Measurements from ENCODE around the gene RPN2. TPM values are rescaled to one million over a fixed set of nuclear protein-coding genes. Genes with fewer than 3 reads are reported as not detected.

RPN2 gene
- total RNA-seq, 1 experiment from 2014 or later: 222 TPM

DNA sequence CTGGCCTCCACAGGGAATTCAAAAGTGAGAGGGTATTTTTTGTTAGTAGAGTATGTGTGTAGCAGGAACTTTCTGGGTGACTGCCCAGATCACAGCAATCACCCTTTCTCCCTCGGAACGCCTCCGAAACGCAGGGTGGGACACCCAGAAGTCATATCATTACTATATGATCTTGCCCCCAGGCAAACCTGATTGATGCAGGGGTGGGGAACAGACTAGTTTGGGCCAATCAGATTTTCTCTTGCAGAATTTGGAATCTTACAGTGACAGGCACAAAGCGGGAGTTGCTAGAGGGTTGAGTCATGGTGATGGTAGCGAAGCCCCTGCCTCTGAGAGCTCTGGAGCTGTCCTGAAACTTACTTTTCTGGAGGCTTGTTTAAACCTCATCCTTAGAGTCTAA is 16.5 kb upstream of the RPN2 start:
- no TSS peak for BruUV-seq (replicated peaks)
- ChIA-PET CTCF (no interaction called here), POLR2A (ENCODE audit: low non-redundant PET) (interaction anchor here (0.6 kb wide), 1 partner anchor 379 kb away, joined by 3 read pairs; no protein-coding TSS in a partner anchor)
- DNase-seq (ENCODE audit: low spot score): no peak
- intact Hi-C loops (cut with micrococcal nuclease; ENCODE audit: unreplicated experiment): no loop called here
- H3K27ac ChIP-seq (ENCODE audit: low read depth, low read length, poor library complexity, severe bottlenecking): no peak overlapping the region
- no peaks in the 10 kb centered on the region for H3K4me1 ChIP-seq (ENCODE audit: insufficient read depth, low read length, poor library complexity, severe bottlenecking)
- H3K36me3 ChIP-seq (ENCODE audit: insufficient read depth, low read length, poor library complexity, severe bottlenecking): no peaks in the 10 kb centered on the region
- peaks cover 11% of the 10 kb centered on the region for H3K27me3 ChIP-seq (replicated peaks; ENCODE audit: insufficient read depth, low read depth, low read length, poor library complexity)
- TF ChIP-seq EZH2 (IDR thresholded peaks at IDR 0.05; ENCODE audit: borderline replicate concordance, low read depth, low read length, poor library complexity, severe bottlenecking) (no peak), CTCF (conservative IDR thresholded peaks at IDR 0.05; ENCODE audit: low read depth, low read length) (no peak)
- no peaks in the 10 kb centered on the region for H3K9me3 ChIP-seq (ENCODE audit: low read depth, low read length, poor library complexity, severe bottlenecking)
- H3K4me3 ChIP-seq (ENCODE audit: low read depth, low read length, poor library complexity, severe bottlenecking): no peak overlapping the region

- CTCF ChIA-PET: no interaction called here
- intact Hi-C loops (cut with micrococcal nuclease; ENCODE audit: unreplicated experiment): no loop called here
These were observed 15.1 kb upstream of the RPN2 start for GRCh38 chr20:37163832-37164554.

GRCh38 chr20:37165031-37165430 is 14.1 kb upstream of the RPN2 start:
- TF ChIP-seq EZH2 (IDR thresholded peaks at IDR 0.05; ENCODE audit: borderline replicate concordance, low read depth, low read length, poor library complexity, severe bottlenecking): no peak
- no peak for TF ChIP-seq CTCF (conservative IDR thresholded peaks at IDR 0.05; ENCODE audit: low read depth, low read length)
- ChIA-PET CTCF (no interaction called here), POLR2A (ENCODE audit: low non-redundant PET) (no interaction called here)
- no peak for DNase-seq (ENCODE audit: low spot score)
- Histone ChIP-seq H3K4me3 (ENCODE audit: low read depth, low read length, poor library complexity, severe bottlenecking) (no peak overlapping the region), H3K36me3 (ENCODE audit: insufficient read depth, low read length, poor library complexity, severe bottlenecking) (no peaks in the 10 kb centered on the region), H3K27ac (ENCODE audit: low read depth, low read length, poor library complexity, severe bottlenecking) (no peak overlapping the region), H3K4me1 (ENCODE audit: insufficient read depth, low read length, poor library complexity, severe bottlenecking) (no peaks in the 10 kb centered on the region), H3K27me3 (replicated peaks; ENCODE audit: insufficient read depth, low read depth, low read length, poor library complexity) (peaks cover 11% of the 10 kb centered on the region), H3K9me3 (ENCODE audit: low read depth, low read length, poor library complexity, severe bottlenecking) (no peaks in the 10 kb centered on the region)
- BruUV-seq (replicated peaks): no TSS peak
- intact Hi-C loops (cut with micrococcal nuclease; ENCODE audit: unreplicated experiment): no loop called here

More at GRCh38 chr20:37163832-37164554, 15.1 kb upstream of the RPN2 start:
- Histone ChIP-seq H3K4me1 (ENCODE audit: insufficient read depth, low read length, poor library complexity, severe bottlenecking) (no peaks in the 10 kb centered on the region), H3K27ac (ENCODE audit: low read depth, low read length, poor library complexity, severe bottlenecking) (no peak overlapping the region), H3K9me3 (ENCODE audit: low read depth, low read length, poor library complexity, severe bottlenecking) (no peaks in the 10 kb centered on the region), H3K36me3 (ENCODE audit: insufficient read depth, low read length, poor library complexity, severe bottlenecking) (no peaks in the 10 kb centered on the region), H3K4me3 (ENCODE audit: low read depth, low read length, poor library complexity, severe bottlenecking) (no peak overlapping the region), H3K27me3 (replicated peaks; ENCODE audit: insufficient read depth, low read depth, low read length, poor library complexity) (peaks cover 11% of the 10 kb centered on the region)
- no peak for TF ChIP-seq EZH2 (IDR thresholded peaks at IDR 0.05; ENCODE audit: borderline replicate concordance, low read depth, low read length, poor library complexity, severe bottlenecking)
- no peak for TF ChIP-seq CTCF (conservative IDR thresholded peaks at IDR 0.05; ENCODE audit: low read depth, low read length)
- BruUV-seq (replicated peaks): no TSS peak
- POLR2A ChIA-PET (ENCODE audit: low non-redundant PET): no interaction called here
- no peak for DNase-seq (ENCODE audit: low spot score)
